ENCODE measurements around the gene PRDM16.
A peak's percentile ranks its signal among the peaks of the same experiment; 100 is the strongest.

Gene PRDM16

GRCh38 chr1:3313576-3313950 is 244.6 kb downstream of the PRDM16 start:
- no peak overlapping the region for H3K4me3 ChIP-seq (ENCODE audit: low read depth, low read length)
- peak; percentile 95 for DNase-seq (ENCODE audit: low read depth)
- TF ChIP-seq CTCF (conservative IDR thresholded peaks at IDR 0.05; ENCODE audit: low read depth, low read length) = no peak

- DNase-seq (ENCODE audit: low read depth) = peak; percentile 32
- H3K4me3 ChIP-seq (ENCODE audit: low read depth, low read length) = no peak overlapping the region
- no peak for TF ChIP-seq CTCF (conservative IDR thresholded peaks at IDR 0.05; ENCODE audit: low read depth, low read length)
Measured at GRCh38 chr1:3314491-3315381, 245.7 kb downstream of the PRDM16 start.

DNA sequence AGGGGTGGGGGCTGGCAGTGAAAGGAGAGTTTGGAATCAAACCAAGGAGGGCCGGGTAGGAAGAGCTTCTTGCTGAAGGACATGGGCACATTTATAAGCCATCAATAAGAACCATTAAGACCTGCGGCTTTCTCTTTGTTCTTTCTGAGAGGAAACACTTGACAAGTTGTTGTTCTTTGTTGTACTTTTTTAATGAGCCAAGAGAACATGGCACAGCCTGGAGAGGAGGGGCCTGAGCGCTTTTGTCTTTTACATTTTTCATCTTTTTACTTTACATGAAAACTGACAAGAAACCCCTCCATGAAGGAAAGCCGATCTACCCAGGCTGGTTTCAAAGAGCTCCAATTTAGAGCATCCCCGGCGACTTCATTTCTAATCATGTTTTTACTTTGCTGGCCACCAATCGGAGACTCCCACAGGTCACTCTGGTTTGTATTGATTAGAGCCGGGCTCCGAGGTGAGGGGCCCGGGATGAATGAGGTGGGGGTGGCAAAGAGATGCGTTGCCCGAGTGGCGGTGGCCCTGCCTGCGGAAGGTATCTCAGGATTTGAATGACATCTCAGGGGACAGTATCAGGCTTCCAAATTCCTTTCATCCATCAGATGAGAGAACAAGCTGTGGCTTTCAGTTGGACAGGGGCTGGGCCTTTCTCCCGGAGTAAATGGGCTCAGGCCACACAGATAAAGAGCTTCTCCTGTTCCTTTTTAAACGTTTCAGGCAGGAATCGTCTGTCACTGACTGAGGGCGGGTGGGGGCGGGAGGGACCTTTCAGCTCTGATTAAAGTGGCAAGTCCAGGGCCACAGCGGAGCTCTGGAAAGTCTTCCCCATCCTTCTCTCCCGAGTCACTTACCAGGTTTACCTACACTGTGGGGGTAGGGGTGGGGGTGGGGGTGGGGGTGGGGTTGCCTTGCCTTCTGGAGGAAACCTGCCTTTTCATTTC is 246.7 kb downstream of the PRDM16 start:
- no peak for DNase-seq (ENCODE audit: low read depth)
- no peak overlapping the region for H3K4me3 ChIP-seq (ENCODE audit: low read depth, low read length)
- TF ChIP-seq CTCF (conservative IDR thresholded peaks at IDR 0.05; ENCODE audit: low read depth, low read length) = no peak

DNA sequence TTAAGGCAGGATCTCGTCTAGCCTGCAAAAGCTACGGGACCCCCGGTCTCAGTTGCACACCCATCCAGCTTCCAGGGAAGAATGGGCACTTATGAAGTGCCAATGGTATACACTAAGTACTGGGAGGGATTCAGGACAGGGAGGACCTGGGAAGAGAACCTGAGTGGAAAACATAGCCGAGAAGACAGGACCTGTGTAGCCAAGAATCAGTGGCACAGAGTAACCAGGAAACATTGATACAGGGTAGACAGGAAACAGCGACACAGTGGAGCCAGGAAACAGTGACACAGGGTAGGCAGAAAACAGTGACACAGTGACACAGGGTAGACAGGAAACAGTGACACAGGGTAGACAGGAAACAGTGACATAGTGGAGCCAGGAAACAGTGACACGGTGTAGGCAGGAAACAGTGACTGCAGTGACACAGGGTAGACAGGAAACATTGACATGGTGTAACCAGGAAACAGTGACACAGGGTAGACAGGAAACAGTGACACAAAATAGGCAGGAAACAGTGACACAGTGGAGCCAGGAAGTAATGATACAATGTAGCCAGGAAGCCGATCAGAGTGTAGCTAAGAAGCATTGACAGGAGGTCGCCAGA is 247.4 kb downstream of the PRDM16 start:
- no peak for DNase-seq (ENCODE audit: low read depth)
- no peak overlapping the region for H3K4me3 ChIP-seq (ENCODE audit: low read depth, low read length)
- TF ChIP-seq CTCF (conservative IDR thresholded peaks at IDR 0.05; ENCODE audit: low read depth, low read length) = no peak

DNA sequence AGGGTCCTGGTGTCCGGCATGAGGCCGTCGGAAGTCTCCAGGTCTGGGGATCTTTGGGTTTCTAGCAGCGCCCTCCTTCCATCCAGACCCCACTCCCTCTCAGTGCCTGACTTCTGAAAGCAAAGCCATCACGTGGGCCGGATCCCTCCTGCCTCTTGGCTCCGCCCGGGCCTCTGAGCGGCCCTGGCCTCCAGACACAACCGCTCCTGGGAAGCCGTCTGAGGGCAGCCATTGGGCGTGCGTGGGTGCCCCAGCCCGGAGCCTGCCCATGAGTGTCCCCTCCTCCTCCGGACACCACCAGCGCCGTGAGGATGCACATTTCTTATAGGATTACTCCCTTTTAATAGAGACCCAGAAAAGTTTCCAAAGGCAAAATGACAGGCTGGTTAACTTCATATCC is 248.5 kb downstream of the PRDM16 start:
- TF ChIP-seq CTCF (conservative IDR thresholded peaks at IDR 0.05; ENCODE audit: low read depth, low read length) = no peak
- DNase-seq (ENCODE audit: low read depth) = no peak
- H3K4me3 ChIP-seq (ENCODE audit: low read depth, low read length) = no peak overlapping the region

- H3K4me3 ChIP-seq (ENCODE audit: low read depth, low read length) = no peak overlapping the region
- TF ChIP-seq CTCF (conservative IDR thresholded peaks at IDR 0.05; ENCODE audit: low read depth, low read length) = no peak
Measured at GRCh38 chr1:3318329-3318728, 249.3 kb downstream of the PRDM16 start.

More at GRCh38 chr1:3318329-3318728, 249.3 kb downstream of the PRDM16 start:
- DNase-seq (ENCODE audit: low read depth) = no peak

Measured in choroid plexus epithelial cell (primary cell).